Stimulated activated naive B cell treated with anti-CD40 and anti-IgM and Interleukin-4, amounts not matched to agents 10 μg/mL and 1 μg/mL and 100 μg/mL, for 72 hours (primary cell): ENCODE results near the gene NIN.

Experiments used
- ATAC-seq, 2 donors: fragments of 150-1000 bp; cut with Tn5 transposase; replicated peaks; 2 replicates each; pipeline ENCODE4 v1.10.0; 2021; ENCODE audit warnings: moderate library complexity in 1 of 2
- DNase-seq: peaks from one replicate; pipeline ENCODE4 v3.0.0; 2021
- H3K27ac Mint-ChIP-seq: one replicate; pipeline ENCODE4 v1.8.0; 2022; ENCODE audit warnings: mild to moderate bottlenecking, mixed read lengths
- H3K27me3 Mint-ChIP-seq, 2 donors: one replicate each; pipeline ENCODE4 v1.8.0; 2022; ENCODE audit warnings: mixed read lengths in 2 of 2
- H3K36me3 Mint-ChIP-seq, 2 donors: one replicate each; pipeline ENCODE4 v1.8.0; 2022; ENCODE audit warnings: mixed read lengths in 2 of 2, mild to moderate bottlenecking in 1 of 2
- H3K4me1 Mint-ChIP-seq, 2 donors: one replicate each; pipeline ENCODE4 v1.8.0; 2022; ENCODE audit warnings: mixed read lengths in 2 of 2, mild to moderate bottlenecking in 1 of 2
- H3K4me3 Mint-ChIP-seq, 2 donors: one replicate each; pipeline ENCODE4 v1.8.0; 2022; ENCODE audit warnings: mild to moderate bottlenecking in 2 of 2, mixed read lengths in 2 of 2, moderate library complexity in 1 of 2
- H3K9me3 Mint-ChIP-seq, 2 donors: one replicate each; pipeline ENCODE4 v1.8.0; 2022; ENCODE audit warnings: mixed read lengths in 2 of 2, mild to moderate bottlenecking in 1 of 2

NIN gene

GRCh38 chr14:50763382-50764007, 67.5 kb downstream of the NIN start:
- H3K4me3 Mint-ChIP-seq: no peak overlapping the region
- no peaks in the 10 kb centered on the region for H3K27me3 Mint-ChIP-seq
- H3K36me3 Mint-ChIP-seq: peaks cover 56 to 69% of the 10 kb centered on the region in 2 donors
- H3K9me3 Mint-ChIP-seq: no peaks in the 10 kb centered on the region
- ATAC-seq (no peak), DNase-seq (no peak)
- H3K4me1 Mint-ChIP-seq: peaks cover 23 to 35% of the 10 kb centered on the region in 2 donors
- H3K27ac Mint-ChIP-seq: peak overlapping the region; percentile 77

DNA sequence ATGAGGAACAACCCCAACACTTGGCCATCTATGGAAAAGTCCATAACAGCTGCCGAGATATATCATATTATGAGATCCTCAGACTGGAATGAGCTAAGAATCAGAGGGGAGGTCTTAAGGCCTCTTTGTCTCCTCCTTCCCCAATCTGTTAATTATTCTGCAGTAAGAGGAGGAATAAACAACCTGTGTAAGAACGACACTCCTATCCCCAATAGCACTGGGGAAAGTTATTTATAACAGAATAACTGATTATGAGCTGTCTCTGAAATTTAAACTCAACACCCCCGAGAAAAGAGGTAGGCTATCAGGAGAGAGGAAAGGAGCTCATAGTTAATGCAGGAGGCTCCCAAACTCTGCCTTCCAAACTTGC, 68.0 kb downstream of the NIN start:
- Mint-ChIP-seq H3K36me3 (peaks cover 50 to 63% of the 10 kb centered on the region in 2 donors), H3K9me3 (no peaks in the 10 kb centered on the region), H3K4me3 (no peak overlapping the region), H3K27me3 (no peaks in the 10 kb centered on the region), H3K4me1 (peaks cover 20 to 35% of the 10 kb centered on the region in 2 donors), H3K27ac (peak overlapping the region; percentile 77)
- ATAC-seq: peak in 1 of 2 donors; percentile 11
- no peak for DNase-seq

GRCh38 chr14:50762001-50762930, 68.7 kb downstream of the NIN start:
- H3K4me3 Mint-ChIP-seq: no peak overlapping the region
- ATAC-seq (peak; percentile 91 to 97), DNase-seq (peak; percentile 29)
- peaks cover 50 to 62% of the 10 kb centered on the region in 2 donors for H3K36me3 Mint-ChIP-seq
- H3K27ac Mint-ChIP-seq: peak overlapping the region; percentile 77
- no peaks in the 10 kb centered on the region for H3K9me3 Mint-ChIP-seq
- H3K27me3 Mint-ChIP-seq: no peaks in the 10 kb centered on the region
- H3K4me1 Mint-ChIP-seq: peaks cover 19 to 35% of the 10 kb centered on the region in 2 donors

DNA sequence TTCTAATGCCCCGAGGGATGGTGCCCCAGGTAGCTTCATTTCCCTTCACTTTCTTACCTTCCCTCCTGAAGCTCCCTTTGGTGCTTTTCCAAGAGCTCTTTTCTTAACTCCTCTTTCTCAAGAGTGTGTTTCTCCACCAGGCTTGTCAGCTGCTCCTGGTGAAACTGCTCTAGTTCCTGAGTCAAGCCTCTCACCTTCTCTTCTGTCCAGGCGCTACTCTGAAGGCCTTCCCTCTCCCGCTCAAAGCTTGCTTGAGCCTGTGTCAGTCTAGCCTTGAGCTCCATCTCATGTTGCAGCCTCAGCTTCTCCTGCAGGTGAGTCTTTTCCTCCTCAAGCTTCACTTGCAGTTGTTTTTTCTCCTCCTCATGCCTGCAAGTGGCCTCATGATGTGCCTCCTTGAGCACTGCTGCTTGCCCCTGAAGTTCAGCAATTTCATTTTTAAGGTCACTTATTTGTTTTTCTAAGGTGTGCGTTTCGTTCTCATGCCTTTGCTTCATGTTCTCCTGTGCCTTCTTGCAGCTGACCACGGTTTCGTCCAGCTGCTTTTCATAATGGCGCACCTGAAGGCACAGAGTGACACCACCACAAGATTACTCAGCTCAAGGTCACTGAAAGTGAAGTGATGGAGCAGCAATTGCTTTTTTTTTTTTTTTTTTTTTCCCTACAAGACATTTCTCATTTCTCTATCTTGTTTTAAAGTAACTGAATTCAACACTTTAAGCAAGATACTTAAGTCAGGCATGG, 71.0 kb downstream of the NIN start:
- Mint-ChIP-seq H3K27me3 (no peaks in the 10 kb centered on the region), H3K4me1 (peaks cover 13 to 28% of the 10 kb centered on the region in 2 donors), H3K9me3 (no peaks in the 10 kb centered on the region), H3K36me3 (peaks cover 44 to 52% of the 10 kb centered on the region in 2 donors), H3K27ac (peak overlapping the region; percentile 85), H3K4me3 (no peak overlapping the region)
- ATAC-seq: no peak
- DNase-seq: no peak

DNA sequence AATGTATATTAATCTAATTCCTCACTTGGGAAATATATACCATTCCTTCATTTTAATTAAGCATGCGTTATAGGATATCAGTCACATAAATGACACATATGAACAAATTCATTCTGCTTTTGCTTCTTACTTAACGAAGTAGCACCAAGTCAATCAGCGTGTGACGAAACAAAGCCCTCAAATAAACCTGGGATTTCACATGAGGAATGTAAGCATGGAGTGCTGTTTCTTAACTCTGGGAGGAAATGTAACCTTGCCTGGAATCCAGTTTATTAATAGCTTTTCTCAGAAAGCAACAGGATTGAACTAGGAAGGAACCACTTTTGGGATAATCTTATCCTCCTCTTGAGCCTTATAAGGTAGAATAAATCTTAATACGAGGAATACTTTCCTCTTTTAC, 72.0 kb downstream of the NIN start:
- ATAC-seq: no peak
- Mint-ChIP-seq H3K36me3 (peaks cover 40 to 45% of the 10 kb centered on the region in 2 donors), H3K27ac (no peak overlapping the region), H3K27me3 (no peaks in the 10 kb centered on the region), H3K4me3 (no peak overlapping the region), H3K9me3 (no peaks in the 10 kb centered on the region), H3K4me1 (peaks cover 13 to 24% of the 10 kb centered on the region in 2 donors)
- DNase-seq: no peak

- H3K4me3 Mint-ChIP-seq: no peak overlapping the region
- H3K4me1 Mint-ChIP-seq: peaks cover 11 to 19% of the 10 kb centered on the region in 2 donors
- ATAC-seq (no peak), DNase-seq (no peak)
- H3K36me3 Mint-ChIP-seq: peaks cover 40 to 43% of the 10 kb centered on the region in 2 donors
- H3K9me3 Mint-ChIP-seq: no peaks in the 10 kb centered on the region
- H3K27ac Mint-ChIP-seq: no peak overlapping the region
- no peaks in the 10 kb centered on the region for H3K27me3 Mint-ChIP-seq
These were observed 72.7 kb downstream of the NIN start for GRCh38 chr14:50758305-50758704.

- Mint-ChIP-seq H3K9me3 (no peaks in the 10 kb centered on the region), H3K27ac (no peak overlapping the region), H3K36me3 (peaks cover 39 to 43% of the 10 kb centered on the region in 2 donors), H3K27me3 (no peaks in the 10 kb centered on the region), H3K4me3 (no peak overlapping the region), H3K4me1 (peaks cover 9 to 13% of the 10 kb centered on the region in 2 donors)
- no peak for ATAC-seq
- no peak for DNase-seq
These were observed 73.3 kb downstream of the NIN start for GRCh38 chr14:50757702-50758101.

GRCh38 chr14:50756300-50756699, 74.7 kb downstream of the NIN start:
- no peaks in the 10 kb centered on the region for H3K27me3 Mint-ChIP-seq
- peak; percentile 93 to 94 for ATAC-seq
- no peaks in the 10 kb centered on the region for H3K9me3 Mint-ChIP-seq
- peak; percentile 40 for DNase-seq
- peaks cover 4 to 8% of the 10 kb centered on the region in 2 donors for H3K4me1 Mint-ChIP-seq
- H3K36me3 Mint-ChIP-seq: peaks cover 36 to 42% of the 10 kb centered on the region in 2 donors
- no peak overlapping the region for H3K27ac Mint-ChIP-seq
- H3K4me3 Mint-ChIP-seq: no peak overlapping the region

DNA sequence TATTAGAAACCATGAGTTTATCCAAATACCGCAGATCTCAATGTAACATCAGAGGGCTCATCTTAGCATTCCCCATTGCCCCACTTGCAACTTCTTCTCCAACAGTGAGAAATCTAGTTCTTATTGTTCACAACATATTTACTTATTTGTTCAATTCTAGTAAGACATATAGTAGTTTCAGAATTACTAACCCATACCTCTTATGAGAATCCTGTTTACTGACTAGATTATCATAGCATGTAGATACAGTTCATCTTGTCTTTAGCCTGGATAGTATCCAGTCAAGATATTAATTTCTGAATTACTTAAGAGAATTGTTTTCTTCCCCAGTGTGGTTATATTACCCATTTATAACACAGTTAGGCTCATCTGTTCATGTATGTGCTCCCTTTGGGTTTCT, 80.6 kb downstream of the NIN start:
- H3K4me1 Mint-ChIP-seq: peaks cover 5 to 7% of the 10 kb centered on the region in 2 donors
- ATAC-seq (no peak), DNase-seq (no peak)
- H3K36me3 Mint-ChIP-seq: peaks cover 57 to 75% of the 10 kb centered on the region in 2 donors
- H3K27me3 Mint-ChIP-seq: no peaks in the 10 kb centered on the region
- H3K27ac Mint-ChIP-seq: no peak overlapping the region
- H3K9me3 Mint-ChIP-seq: no peaks in the 10 kb centered on the region
- no peak overlapping the region for H3K4me3 Mint-ChIP-seq

- H3K36me3 Mint-ChIP-seq: peaks cover 47 to 69% of the 10 kb centered on the region in 2 donors
- ATAC-seq: no peak
- H3K9me3 Mint-ChIP-seq: no peaks in the 10 kb centered on the region
- H3K4me3 Mint-ChIP-seq: no peak overlapping the region
- no peak for DNase-seq
- no peaks in the 10 kb centered on the region for H3K27me3 Mint-ChIP-seq
- peaks cover 4 to 14% of the 10 kb centered on the region in 2 donors for H3K4me1 Mint-ChIP-seq
- peak overlapping the region; percentile 11 for H3K27ac Mint-ChIP-seq
These were observed 85.4 kb downstream of the NIN start for GRCh38 chr14:50745401-50746058.

GRCh38 chr14:50744231-50744630, 86.7 kb downstream of the NIN start:
- H3K4me3 Mint-ChIP-seq: no peak overlapping the region
- H3K36me3 Mint-ChIP-seq: peaks cover 40 to 62% of the 10 kb centered on the region in 2 donors
- H3K9me3 Mint-ChIP-seq: no peaks in the 10 kb centered on the region
- H3K27ac Mint-ChIP-seq: peak overlapping the region; percentile 71
- peaks cover 4 to 11% of the 10 kb centered on the region in 2 donors for H3K4me1 Mint-ChIP-seq
- no peaks in the 10 kb centered on the region for H3K27me3 Mint-ChIP-seq
- no peak for ATAC-seq
- DNase-seq: no peak

DNA sequence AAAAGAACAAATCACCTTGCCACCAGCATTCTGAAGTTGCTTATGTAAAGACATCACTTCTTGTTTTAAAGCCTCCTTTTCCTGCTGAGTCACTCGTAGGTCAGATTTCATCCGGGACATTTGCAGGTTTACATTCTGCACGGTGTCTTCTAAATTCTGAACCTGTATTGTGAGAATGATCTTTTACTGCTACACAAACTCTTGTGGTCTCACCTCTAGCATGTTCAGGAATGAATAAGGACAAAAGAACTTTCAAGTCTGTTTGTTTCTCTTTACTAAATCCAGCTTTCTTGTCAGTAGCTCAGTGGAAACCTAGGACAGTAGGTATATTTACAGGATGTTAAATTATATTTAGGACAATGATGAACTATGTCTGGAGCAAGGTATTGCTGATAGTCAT, 89.4 kb downstream of the NIN start:
- Mint-ChIP-seq H3K27ac (peak overlapping the region; percentile 9), H3K27me3 (no peaks in the 10 kb centered on the region), H3K4me1 (peaks cover 4 to 11% of the 10 kb centered on the region in 2 donors), H3K4me3 (no peak overlapping the region), H3K36me3 (peaks cover 35 to 59% of the 10 kb centered on the region in 2 donors), H3K9me3 (no peaks in the 10 kb centered on the region)
- ATAC-seq (no peak), DNase-seq (no peak)

GRCh38 chr14:50740856-50741255, 90.1 kb downstream of the NIN start:
- no peak for ATAC-seq
- DNase-seq: no peak
- Mint-ChIP-seq H3K27me3 (no peaks in the 10 kb centered on the region), H3K4me3 (no peak overlapping the region), H3K9me3 (no peaks in the 10 kb centered on the region), H3K4me1 (peaks cover 2 to 11% of the 10 kb centered on the region in 2 donors), H3K27ac (peak overlapping the region; percentile 37), H3K36me3 (peaks cover 32 to 57% of the 10 kb centered on the region in 2 donors)

DNA sequence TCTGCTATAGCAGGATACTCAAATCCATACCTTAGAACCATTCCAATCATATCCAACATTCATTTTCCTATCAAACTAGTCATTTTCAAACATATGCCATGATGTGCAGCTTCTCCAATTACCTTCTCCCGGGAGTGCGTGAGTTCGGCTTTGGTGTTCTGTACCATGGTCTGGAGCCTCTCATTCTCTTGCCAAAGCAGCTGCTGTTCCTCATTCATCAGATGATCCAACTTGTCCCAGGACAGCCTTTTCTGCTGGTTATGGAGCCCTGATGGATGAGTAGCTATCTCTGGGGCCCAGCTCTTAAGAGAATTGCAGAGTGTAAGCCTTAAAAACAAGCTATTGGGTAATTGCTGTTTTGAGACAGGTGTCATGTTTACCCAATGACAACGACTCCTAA, 91.8 kb downstream of the NIN start:
- Mint-ChIP-seq H3K27ac (no peak overlapping the region), H3K27me3 (no peaks in the 10 kb centered on the region), H3K4me3 (no peak overlapping the region), H3K36me3 (peaks cover 25 to 51% of the 10 kb centered on the region in 2 donors), H3K4me1 (peaks cover 2 to 11% of the 10 kb centered on the region in 2 donors), H3K9me3 (no peaks in the 10 kb centered on the region)
- ATAC-seq (no peak), DNase-seq (no peak)
